NCI-H226 (cell line): Measurements from ENCODE around the gene RGS4.
"Not testable (repeated sequence)": the region's sequence is repeated elsewhere in the genome, so short reads cannot be mapped to it uniquely, and the experiment has no call there.

Experiments used
- DNase-seq: peaks from one replicate; pipeline ENCODE4 v3.0.0-alpha.2; 2015

The RGS4 gene

DNA sequence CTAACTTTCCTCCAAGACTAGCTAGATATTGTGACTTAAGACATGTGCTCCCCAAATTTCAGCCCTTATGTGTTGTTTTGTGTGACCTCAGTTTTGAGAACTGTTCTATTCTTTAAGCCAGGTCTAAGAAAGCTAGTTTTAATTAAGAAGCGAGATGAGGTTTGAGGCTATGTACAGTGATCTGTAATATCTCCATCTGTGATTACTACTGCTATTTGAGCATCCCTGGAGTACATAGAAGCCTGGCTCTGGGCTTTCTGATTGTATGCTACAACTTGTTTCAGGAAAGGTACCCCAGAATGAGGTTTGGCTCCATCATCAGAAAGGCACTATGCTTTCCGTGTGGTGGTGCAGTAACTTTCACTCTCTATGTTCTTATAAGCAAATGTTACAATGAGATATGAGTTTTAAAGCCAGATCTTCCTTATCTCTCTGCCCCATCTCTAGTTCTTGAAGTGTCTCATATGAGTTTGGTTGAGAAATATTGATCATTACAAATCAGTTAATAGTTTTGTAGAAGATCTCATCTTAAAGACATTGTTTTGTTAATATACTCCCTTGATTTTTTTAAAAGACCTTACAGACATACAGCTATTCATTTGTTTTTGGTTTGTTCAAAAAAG, 605 bp downstream of the RGS4 start:
- no peak for DNase-seq

DNA sequence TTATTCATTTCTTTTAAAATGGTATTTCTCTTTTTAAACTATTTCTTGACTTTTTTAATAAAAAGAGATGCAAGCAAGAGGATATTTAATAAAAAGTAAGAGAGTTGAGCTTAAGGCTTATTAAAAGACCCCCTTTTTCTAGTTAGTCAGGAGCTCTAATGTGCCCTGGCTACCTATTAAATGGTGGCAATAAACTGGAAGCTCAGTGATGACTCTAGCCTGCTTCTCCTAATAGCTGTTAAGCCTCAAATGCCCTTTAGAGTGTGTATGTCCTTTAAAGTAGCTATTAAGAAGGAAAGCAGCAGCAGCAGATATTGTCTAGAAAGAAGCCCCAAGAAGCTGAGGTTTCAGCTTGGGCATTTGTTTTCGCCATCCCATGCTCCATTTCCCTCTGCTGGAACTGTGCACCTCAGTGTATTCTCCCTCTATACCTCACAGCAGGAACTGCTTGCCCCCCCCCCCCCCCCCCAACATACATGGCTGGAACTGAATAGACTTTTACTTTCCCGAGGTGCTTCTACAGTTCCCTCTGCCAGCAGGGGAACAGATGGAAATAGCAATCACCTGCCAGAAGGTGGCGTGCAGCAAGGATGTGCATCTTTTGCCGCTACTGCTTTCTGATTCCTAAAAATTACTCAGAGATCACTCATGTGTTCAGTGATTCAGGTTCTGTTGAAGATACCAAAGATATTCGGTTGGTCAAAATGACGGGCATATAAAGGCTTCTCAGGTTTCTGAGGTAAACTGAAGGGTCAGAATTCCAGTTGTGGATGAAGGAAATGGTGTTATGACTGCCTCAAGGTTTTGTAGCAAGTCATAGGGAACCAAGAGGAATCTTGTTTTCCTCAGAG, 2.5 kb downstream of the RGS4 start:
- peak; percentile 83 for DNase-seq

DNA sequence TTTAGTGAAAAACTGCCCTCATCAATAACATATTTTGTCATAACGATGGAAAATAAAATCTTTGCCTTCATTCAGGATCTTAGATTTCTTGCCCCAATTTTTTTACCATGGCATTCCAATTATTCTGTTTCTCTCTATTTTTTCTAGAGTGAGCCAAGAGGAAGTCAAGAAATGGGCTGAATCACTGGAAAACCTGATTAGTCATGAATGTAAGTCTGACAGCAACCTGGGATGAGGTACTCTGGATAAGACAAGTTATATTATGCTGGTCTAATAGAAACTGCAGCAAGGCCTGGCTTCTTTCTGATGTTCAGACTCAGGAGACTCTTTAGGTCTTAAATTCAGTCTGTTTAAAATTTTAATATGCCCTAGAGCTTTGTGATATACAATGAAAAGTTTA, 3.5 kb downstream of the RGS4 start:
- peak; percentile 52 for DNase-seq

DNA sequence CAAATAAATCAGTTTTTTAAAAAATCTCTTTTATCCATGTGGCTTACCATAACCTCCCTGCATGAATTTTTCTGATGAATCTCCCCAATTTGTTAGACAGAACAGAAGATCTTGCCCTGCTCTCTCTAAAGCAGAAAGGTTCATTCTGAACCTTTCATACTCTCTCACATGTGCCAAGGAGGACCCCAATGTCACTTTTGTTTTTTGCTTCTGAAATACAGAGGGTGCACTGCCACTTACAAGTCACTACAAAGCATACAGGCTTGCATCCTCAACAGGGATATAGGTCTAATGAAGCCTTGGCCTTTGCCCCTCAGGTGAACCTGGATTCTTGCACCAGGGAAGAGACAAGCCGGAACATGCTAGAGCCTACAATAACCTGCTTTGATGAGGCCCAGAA, 4.8 kb downstream of the RGS4 start:
- no peak for DNase-seq

DNA sequence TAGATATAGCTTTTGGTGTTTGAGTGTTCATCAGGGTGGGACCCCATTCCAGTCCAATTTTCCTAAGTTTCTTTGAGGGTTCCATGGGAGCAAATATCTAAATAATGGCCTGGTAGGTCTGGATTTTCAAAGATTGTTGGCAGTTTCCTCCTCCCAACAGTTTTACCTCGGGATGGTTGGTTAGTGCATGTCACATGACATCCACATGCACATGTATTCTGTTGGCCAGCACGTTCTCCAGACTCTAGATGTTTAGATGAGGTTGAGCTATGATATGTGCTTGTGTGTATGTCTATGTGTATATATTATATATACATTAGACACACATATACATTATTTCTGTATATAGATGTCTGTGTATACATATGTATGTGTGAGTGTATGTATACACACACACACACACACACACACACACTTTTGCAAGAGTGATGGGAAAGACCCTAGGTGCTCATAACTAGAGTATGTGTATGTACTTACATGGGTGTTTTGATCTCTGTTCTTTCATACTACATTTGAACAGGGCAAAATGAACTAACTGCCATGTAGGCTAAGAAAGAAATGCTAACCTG, 5.6 kb downstream of the RGS4 start:
- no peak for DNase-seq

DNA sequence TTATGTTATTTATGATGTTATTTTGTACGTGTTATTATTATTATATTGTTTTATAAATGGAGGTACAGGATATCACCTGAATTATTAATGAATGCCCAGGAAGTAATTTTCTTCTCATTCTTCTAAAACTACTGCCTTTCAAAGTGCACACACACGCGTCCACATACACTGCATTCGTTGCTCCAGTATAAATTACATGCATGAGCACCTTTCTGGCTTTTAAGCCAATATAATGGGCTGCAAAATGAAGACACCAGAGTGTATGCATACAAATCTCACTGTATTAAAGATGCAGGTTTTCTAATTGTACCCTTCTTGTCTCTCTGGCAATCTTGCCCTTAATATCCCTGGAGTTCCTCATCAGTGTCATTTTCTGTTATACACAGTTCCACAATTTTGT, 6.9 kb downstream of the RGS4 start:
- no peak for DNase-seq

DNA sequence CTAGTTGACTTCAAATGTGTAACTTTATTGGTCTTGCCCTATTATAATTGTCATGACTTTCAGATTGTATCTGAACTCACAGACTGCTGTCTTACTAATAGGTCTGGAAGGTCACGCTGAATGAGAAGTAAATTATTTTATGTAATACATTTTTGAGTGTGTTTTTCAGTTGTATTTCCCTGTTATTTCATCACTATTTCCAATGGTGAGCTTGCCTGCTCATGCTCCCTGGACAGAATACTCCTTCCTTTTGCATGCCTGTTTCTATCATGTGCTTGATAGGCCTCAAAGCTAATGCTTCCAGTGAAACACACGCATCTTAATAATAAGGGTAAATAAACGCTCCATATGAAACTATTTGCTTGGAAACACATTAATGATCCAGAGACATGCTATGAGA, 7.3 kb downstream of the RGS4 start:
- no peak for DNase-seq

DNA sequence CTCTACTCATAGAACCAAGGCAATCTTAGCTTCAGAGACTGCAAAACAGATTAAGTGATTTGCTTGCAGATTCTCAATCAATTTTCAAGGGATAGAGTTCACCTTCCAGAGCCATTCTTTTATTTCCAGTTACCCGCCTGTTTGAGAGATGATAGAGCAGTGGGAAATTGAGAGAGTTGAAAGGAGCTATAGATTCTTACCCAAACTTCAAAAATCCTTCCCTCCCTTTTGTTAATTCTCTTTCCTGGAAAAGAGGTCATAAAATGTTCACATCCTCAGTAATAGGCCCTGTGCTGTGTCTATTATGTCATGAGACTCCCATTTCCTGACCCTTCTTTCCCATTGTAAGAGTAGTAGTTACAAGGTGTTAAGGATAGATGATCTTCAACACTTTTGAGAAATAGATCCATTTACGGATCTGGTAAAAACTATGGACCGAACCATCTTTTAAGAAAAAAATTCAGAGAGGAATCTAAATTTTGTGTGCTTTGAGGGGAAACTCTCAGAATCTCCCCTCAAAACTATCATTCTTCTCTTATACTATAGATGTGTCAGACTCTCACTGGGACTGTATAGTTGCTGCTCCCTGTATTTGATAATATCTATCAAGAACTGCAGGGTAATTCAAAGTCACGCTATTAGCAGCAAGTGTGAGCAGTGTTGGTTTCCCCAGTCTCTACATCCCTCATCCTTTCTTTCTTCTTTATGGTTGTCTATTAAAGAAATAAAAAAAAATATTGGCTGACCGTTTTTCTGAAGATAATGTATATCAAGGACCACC, 8.0 kb downstream of the RGS4 start:
- DNase-seq: no peak

DNA sequence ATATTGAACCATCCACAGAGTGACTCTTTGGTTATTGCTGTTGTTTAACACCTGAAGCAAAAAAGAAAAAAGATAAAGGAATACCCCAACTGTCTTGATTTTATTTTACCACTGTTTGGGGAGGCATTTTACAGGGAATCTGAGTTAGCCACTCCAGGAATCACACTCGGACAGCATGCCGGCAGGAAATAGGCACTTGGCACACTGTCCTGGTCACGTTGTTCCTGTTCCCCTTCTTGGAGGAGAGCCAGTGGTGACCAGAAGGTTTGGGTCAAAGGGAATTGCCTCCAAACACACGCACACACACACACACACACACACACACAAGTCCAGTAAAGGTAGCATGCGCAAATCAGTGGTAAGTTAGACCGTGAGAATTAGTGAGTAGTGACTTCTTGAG, 13.8 kb downstream of the RGS4 start:
- DNase-seq: no peak

DNA sequence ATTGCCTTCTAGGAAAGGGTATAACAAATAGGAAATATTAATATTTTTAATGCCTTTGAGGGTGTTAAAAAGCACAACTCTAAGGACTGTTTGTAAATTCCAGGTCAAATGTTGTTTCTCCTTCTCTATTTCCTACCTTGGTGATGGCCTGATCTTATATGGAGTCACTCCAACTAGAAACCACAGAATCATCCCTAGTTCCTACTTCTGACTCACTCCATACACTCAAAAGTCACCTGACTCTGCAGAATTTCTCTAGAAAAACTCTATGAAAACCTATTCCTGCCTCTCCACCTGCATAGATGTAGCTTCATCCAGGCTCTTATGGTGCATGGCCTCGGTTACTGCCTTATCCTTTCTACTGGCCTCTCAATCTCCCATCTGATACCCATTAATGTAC, 14.5 kb downstream of the RGS4 start:
- peak; percentile 48 for DNase-seq

DNA sequence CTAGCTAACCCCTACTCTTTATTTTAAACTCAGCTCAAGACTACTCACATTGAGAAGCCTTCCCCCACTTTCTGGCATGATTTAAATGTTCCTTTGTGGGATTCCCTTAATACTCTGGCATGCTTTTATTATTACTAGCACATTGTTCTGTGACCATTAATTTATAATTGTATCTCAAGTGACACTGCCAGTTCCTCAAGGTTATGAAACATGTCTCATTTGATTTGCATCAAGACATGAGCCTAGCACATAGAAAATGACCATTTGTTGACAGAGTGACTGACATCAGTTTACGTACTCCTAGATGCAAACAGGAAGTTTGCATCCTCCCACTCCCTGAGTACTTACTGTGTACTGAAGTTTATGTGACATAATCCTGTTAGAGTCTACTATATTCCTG, 15.2 kb downstream of the RGS4 start:
- DNase-seq: no peak

DNA sequence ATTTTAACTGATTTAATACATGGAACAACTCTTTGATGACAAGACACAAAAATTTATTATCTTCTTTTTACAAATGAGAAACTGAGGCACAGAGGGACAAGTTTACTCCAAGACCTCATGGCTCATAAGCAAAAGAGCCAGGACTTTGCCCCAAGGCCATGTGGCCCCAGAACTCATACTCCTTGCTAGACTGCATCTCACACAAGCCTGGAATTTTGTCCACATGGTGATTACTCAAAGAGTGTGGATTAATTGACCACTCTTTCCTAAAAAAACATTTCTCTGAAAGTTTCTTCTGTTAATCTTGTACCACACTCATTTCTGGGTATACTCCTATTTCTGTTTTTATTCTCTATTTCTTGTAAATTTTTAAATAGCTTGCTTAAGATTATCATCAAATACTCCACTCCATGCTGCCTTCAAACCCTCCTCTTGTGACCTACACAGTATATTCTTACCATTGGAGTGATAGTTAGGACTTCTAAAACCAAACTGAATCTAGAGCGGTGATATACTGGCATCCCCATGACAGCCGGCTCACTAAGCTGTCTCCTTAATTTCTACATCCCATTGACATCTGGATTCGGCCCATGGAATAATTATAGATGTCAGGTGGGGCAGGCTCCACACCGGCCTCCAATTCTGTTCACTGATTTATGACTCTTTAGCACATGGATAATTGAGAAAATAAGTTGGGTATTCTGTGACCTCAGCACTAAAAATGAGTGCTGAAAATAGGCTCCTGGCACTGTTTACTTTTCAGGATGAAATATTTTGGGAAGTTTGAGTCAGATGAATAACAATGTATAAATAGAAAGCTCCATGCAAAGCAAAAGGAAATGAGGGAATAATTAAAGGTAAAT, 16.1 kb downstream of the RGS4 start:
- DNase-seq: no peak

DNA sequence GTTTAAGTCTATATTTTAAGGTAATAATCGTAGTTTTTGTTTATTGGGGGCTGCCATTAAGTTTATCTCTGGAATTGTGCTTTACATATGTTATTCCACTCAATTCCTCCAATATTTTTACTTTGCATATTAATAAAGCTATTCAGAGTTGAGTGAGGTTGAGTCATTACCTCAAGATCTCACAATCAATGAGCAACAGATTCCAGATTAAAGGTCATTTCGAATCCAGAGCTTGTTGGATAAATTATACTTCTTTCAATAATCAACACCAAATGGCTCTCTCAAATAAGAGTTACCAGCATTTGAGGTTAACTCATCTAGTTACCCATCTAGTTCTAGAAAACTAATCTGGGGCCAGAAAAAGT, 16.7 kb downstream of the RGS4 start:
- DNase-seq: no peak

DNA sequence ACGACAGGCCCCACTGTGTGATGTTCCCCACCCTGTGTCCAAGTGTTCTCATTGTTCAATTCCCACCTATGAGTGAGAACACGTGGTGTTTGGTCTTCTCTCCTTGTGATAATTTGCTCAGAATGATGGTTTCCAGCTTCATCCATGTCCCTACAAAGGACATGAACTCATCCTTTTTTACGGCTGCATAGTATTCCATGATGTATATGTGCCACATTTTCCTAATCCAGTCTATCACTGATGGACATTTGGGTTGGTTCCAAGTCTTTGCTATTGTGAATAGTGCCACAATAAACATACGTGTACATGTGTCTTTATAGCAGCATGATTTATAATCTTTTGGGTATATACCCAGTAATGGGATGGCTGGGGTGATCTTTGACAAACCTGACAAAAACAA, 20.0 kb downstream of the RGS4 start:
- DNase-seq: not testable (repeated sequence)

DNA sequence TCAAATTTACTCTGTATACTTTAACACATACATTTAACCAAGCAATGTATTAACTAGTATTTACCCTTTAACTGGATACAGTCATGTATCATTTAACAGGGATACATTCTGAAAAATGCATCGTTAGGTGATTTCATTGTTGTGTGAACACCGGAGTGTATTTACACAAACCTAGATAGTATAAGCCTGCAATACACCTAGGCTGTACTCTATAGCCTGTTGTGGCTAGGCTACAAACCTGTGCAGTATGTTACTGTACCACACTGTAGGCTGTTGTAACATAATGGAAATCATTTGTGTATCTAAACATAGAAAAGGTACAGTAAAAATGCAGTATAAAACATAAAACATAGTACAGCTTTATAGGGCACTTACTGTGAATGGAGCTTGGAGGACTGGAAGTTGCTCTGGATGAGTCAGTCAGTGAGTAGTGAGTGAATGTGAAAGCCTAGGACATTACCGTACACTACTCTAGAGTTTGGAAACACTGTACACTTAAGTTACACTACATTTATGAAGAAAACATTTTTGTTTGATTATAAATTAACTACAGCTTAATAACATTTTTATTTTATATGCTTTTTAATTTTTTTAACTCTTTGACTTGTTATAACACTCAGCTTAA, 21.3 kb downstream of the RGS4 start:
- DNase-seq: peak; percentile 49

DNA sequence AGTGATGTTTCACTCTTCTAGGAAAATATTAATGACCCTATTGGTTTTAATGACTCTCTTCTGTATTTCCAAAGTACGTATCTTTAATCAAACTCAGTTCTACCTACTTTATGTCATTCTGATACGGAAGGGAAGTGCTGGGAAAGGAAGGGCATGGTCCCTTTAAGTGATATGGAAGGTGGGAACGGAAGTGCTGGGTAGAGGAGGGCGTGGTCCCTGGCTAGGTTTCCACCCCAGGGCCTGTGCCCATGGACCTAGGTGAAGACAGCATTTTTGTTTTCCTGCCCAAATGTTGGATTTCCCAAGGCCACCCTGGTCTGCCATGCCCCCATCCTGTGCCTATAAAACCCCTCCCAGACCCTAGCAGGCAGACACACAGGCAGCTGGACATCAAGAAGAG, 24.0 kb downstream of the RGS4 start:
- no peak for DNase-seq

DNA sequence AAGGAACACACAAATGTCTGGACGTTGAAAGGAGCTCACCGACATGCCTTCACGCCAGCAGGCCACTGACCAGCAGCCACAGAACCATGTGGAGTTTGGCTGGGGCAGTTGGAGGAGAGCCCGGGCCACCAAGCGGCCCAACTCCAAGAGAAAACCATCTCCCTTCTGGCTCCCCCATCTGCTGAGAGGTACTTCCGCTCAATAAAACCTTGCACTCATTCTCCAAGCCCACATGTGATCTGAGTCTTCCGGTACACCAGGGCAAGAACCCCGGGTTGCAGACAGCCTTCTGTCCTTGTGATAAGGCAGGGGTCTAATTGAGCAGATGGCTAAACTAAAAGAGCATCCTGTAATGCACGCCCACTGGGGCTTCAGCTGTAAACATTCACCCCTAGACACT, 24.4 kb downstream of the RGS4 start:
- DNase-seq: no peak

DNA sequence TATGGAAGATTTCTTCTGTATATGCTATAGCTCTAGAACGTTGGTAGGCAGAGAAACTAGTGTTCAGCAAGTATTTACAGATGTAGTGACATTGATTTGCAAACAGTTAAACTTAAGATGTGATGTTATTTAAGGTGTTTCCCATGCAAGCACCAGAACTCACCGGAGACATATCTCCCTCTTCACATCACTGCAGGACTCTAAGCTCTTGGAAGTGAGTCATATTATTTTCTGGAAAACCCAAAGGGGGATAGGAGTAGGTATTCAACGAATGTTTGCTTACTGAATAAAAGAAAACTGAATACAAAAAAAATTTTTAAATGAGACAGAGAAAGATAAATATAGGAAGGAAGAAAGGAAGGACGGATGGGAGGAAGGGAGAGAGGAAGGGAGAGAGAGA, 25.0 kb downstream of the RGS4 start:
- DNase-seq: no peak

DNA sequence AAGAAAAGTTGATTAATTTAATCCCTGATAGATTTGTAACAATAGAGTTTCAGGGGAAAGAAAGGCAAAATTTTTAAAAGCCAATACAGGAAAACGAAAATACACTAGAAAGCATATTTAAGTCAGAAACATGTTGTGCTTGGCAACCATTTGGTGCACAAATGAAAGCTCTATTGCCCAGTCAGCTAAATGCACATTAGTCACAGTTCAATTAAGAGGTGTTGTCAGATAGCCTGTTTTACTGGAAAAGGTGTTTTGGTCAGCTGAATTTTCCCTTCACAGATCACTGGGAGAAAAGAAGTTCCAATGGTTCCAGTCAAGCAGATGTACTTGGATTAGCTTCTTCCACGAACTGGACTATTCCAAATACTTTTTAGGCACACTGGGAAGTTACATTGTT, 25.4 kb downstream of the RGS4 start:
- no peak for DNase-seq

DNA sequence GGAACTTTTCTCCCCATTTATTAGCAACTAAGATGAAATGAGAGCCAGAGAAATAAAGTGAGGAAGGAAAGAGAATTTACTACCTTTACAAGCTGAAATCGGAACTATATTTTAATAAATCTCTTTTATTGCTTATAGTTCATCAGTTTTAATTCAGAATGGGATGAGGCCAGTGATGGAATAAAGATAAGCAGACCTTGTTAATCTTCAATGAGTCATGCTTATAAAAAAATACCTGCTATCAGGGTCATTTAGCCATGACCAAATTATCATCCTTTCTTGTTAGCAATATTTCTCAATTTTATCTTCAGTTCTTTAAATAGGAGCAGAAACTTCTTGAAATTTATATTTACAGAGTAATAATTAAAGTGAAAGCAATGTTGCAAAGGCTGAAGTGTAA, 26.1 kb downstream of the RGS4 start:
- DNase-seq: no peak

DNA sequence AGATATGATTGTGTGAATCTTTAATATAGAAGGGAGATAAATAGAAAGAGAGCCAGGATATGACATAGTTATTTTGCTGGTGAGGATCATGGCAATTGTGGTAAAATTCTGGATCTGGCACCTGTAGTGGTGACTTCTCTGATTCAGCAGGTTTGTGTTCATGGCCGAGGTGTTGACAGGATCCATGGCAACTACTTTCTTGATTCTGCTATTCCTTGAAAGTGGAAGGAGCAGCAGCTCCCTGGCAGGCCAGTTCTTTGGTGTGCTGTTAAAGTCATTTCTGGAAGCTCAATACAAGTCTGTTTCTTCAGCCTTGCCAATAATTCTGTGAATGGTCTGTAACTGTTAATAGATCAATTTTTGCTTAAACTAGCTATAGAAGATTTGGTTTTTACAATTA, 33.4 kb downstream of the RGS4 start:
- no peak for DNase-seq

DNA sequence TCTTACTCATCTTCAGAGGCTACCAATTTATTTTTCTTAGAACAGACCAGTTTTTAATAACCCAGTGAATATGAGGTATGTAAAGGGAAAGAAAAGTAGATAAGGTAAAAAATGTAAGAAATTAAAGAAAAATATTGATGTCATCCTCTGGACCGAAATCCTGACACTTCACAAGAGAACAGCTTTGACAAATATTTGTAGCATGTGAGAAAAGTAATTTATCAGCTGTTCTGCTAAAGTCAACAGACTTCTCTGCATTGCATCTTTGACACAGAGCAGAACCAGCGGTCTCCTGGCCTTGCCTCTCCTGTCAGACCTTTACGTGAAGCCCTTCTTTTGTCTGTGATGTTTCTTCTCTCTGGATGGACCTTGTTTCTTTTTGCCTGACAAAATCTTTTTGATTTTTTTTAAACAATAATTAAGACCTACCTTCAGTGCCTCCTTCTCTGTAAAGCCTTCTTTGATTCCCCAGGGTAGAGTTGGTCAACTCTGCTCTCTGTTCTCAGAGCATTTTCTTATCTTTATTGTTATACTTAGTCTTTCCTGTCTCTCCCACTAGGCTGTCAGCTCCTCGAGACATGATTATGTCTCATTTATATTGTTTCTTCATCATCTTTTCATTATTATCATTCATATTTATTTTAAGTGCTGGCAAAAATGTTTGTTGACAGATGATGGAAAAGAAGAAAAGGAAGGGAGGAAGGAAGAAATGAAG, 35.4 kb downstream of the RGS4 start:
- DNase-seq: peak; percentile 25
